GM12878 (cell line): Measurements from ENCODE around the gene VASP. TPM values are rescaled to one million over a fixed set of nuclear protein-coding genes. Genes with fewer than 3 reads are reported as not detected.

Source experiments
- ATAC-seq: fragments of 200-7000 bp; cut with Tn5 transposase; 3 replicates; pipeline ENCODE4 v1.9.1; 2020; ENCODE audit warnings: mild to moderate bottlenecking, moderate library complexity
- BruUV-seq: library from RNA; stranded (reverse); fragments of 400-500 nt; replicated peaks from 2 replicates; lab custom pipeline; 2021; lab: Mats Ljungman, UMichigan
- CTCF ChIA-PET: fragments of 300-600 bp; sonication (Branson Sonifier 250); formaldehyde crosslinking; extraction: SDS; loops from one replicate; lab custom pipeline; 2021; ENCODE audit warnings: inconsistent platforms; lab: Yijun Ruan, JAX
- POLR2A ChIA-PET: fragments of 350-600 bp; formaldehyde crosslinking; extraction: SDS; loops from one replicate; lab custom pipeline; 2021; ENCODE audit warnings: inconsistent platforms; lab: Charles Lee
- RAD21 ChIA-PET: fragments of 300-600 bp; sonication (Branson Sonifier 250); formaldehyde crosslinking; loops from one replicate; lab custom pipeline; 2023; ENCODE audit warnings: antibody characterized with exemption; ENCODE audit not compliant: unreplicated experiment; lab: Charles Lee
- SMC1A ChIA-PET: fragments of 300-600 bp; sonication (Branson Sonifier 250); formaldehyde crosslinking; loops from one replicate; lab custom pipeline; 2023; ENCODE audit not compliant: unreplicated experiment, uncharacterized antibody; lab: Charles Lee
- DNase-seq: peaks from one replicate; pipeline ENCODE4 v3.0.0-alpha.2; 2011; ENCODE audit warnings: low read depth, low spot score
- FAIRE-seq: peaks from 3 replicates; lab custom pipeline; 2011; peaks lifted over from hg19 to GRCh38; lab: Jason Lieb, UNC
- H2AFZ ChIP-seq: 2 replicates; pipeline ENCODE4 v1.6.0; 2011; ENCODE audit warnings: low read depth, low read length, control low read depth; ENCODE audit not compliant: control insufficient read depth
- H3K27ac ChIP-seq: 2 replicates; pipeline ENCODE4 v1.5.1; 2011; ENCODE audit warnings: control low read depth; ENCODE audit not compliant: control insufficient read depth, insufficient read depth
- H3K27me3 ChIP-seq, 2 experiments: replicated peaks in 1 of 2; 2 replicates each; pipeline versions ENCODE4 v1.6.0 to v1.6.1; 2011; ENCODE audit warnings: low read length in 1 of 2; ENCODE audit not compliant: control insufficient read depth in 2 of 2, insufficient read depth in 2 of 2
- H3K36me3 ChIP-seq, 2 experiments: 2 replicates each; pipeline ENCODE4 v1.5.1; 2011; ENCODE audit warnings: low read length in 1 of 2; ENCODE audit not compliant: control insufficient read depth in 2 of 2, insufficient read depth in 2 of 2
- H3K4me1 ChIP-seq: 2 replicates; pipeline ENCODE4 v1.6.1; 2011; ENCODE audit warnings: mild to moderate bottlenecking, low read length, moderate library complexity, mixed read lengths; ENCODE audit not compliant: control insufficient read depth, insufficient read depth
- H3K4me2 ChIP-seq: 2 replicates; pipeline ENCODE4 v1.6.0; 2011; ENCODE audit warnings: control low read depth; ENCODE audit not compliant: control insufficient read depth, insufficient read depth
- H3K4me3 ChIP-seq: fragments of 200-600 bp; sonication (generic); 2 replicates; pipeline ENCODE4 v1.5.1; 2016
- H3K79me2 ChIP-seq: 2 replicates; pipeline ENCODE4 v1.6.0; 2011; ENCODE audit warnings: low read length; ENCODE audit not compliant: control insufficient read depth, insufficient read depth
- H3K9ac ChIP-seq: 2 replicates; pipeline ENCODE4 v1.8.0; 2011; ENCODE audit warnings: low read length, control low read depth, mixed read lengths; ENCODE audit not compliant: control insufficient read depth, insufficient read depth
- H3K9me3 ChIP-seq: replicated peaks from 3 replicates; pipeline ENCODE4 v1.5.1; 2011; ENCODE audit warnings: mild to moderate bottlenecking, low read length; ENCODE audit not compliant: control insufficient read depth, insufficient read depth
- H4K20me1 ChIP-seq: 2 replicates; pipeline ENCODE4 v1.6.0; 2011; ENCODE audit not compliant: control insufficient read depth, insufficient read depth
- BHLHE40 ChIP-seq, 2 experiments: fragments of 450-650 bp in 1 of 2; IDR thresholded peaks; 2 replicates each; pipeline ENCODE4 v1.6.1; 2011 to 2017; ENCODE audit warnings: low read depth in 2 of 2, borderline replicate concordance in 1 of 2, improper control_type of control experiment in 1 of 2, low read length in 1 of 2, mild to moderate bottlenecking in 1 of 2
- CREM ChIP-seq: IDR thresholded peaks from 2 replicates; pipeline ENCODE4 v1.6.1; 2014; ENCODE audit warnings: antibody characterized with exemption, low read depth
- JUNB ChIP-seq: IDR thresholded peaks from 2 replicates; pipeline ENCODE4 v1.6.1; 2016; ENCODE audit warnings: antibody characterized with exemption, mild to moderate bottlenecking
- NFXL1 ChIP-seq: fragments of 450-650 bp; IDR thresholded peaks from 2 replicates; pipeline ENCODE4 v1.6.1; 2017; ENCODE audit warnings: antibody characterized with exemption, mild to moderate bottlenecking, borderline replicate concordance
- POU2F2 ChIP-seq: IDR thresholded peaks from 3 replicates; pipeline ENCODE4 v1.6.1; 2011; ENCODE audit warnings: low read depth, mild to moderate bottlenecking, low read length, borderline replicate concordance
- RAD21 ChIP-seq: IDR thresholded peaks from 2 replicates; pipeline ENCODE4 v1.6.1; 2011; ENCODE audit warnings: mild to moderate bottlenecking, low read depth, low read length, moderate library complexity; ENCODE audit not compliant: insufficient read depth
- RB1 ChIP-seq: fragments of 450-650 bp; formaldehyde crosslinking; IDR thresholded peaks from 2 replicates; pipeline ENCODE4 v1.6.1; 2017; ENCODE audit warnings: mild to moderate bottlenecking, borderline replicate concordance
- RUNX3 ChIP-seq: IDR thresholded peaks from 2 replicates; pipeline ENCODE4 v1.6.1; 2012; ENCODE audit warnings: low read length, inconsistent platforms
- SMC3 ChIP-seq: IDR thresholded peaks from 2 replicates; pipeline ENCODE4 v1.6.1; 2011; ENCODE audit warnings: low read length, improper control_type of control experiment, borderline replicate concordance
- SUPT20H ChIP-seq: IDR thresholded peaks from 2 replicates; pipeline ENCODE4 v1.6.1; 2011; ENCODE audit warnings: low read depth, mild to moderate bottlenecking, low read length, moderate library complexity, borderline replicate concordance; ENCODE audit not compliant: control insufficient read depth
- YY1 ChIP-seq: IDR thresholded peaks from 2 replicates; pipeline ENCODE4 v1.6.1; 2011; ENCODE audit warnings: low read depth, mild to moderate bottlenecking, low read length
- WGBS: methylation state at CpG from one replicate; pipeline ENCODE4 v1.1.6; 2016; ENCODE audit warnings: low lambda C conversion rate; ENCODE audit not compliant: insufficient replicate concordance, insufficient coverage; ENCODE audit errors: missing lambda C conversion rate; 5-methylcytosine and 5-hydroxymethylcytosine counted together
- in situ Hi-C: fragments of 300-500 bp; cut with MboI; formaldehyde crosslinking; loops from 9 replicates; pipeline ENCODE4 v1.14.3; 2018; ENCODE audit warnings: mixed read lengths
- intact Hi-C: fragments of 100-400 bp; cut with micrococcal nuclease; formaldehyde crosslinking; loops from one replicate; pipeline ENCODE4 v1.14.2; 2022; ENCODE audit not compliant: unreplicated experiment
- polyA plus RNA-seq, 11 experiments: library from polyadenylated mRNA; depleted of rRNA in 4 of 11; unstranded in 6 of 11; stranded (reverse) in 5 of 11; fragments of >200 nt; fragmentation: Nextera tagmentation in 4 of 11; fragmentation: Illumina TruSeq in 1 of 11; extraction: Ambion mirVana in 4 of 11; extraction: Trizol in 1 of 11; gene quantifications; 1 replicate in 1 of 11; 2 replicates in 10 of 11; pipeline versions ENCODE4 v1.2.1 to v1.2.3, GENCODE V29; 2011 to 2016; ENCODE audit warnings: inconsistent platforms in 2 of 11, missing spikeins in 2 of 11, low read depth in 1 of 11
- total RNA-seq, 4 experiments: library from RNA; depleted of rRNA in 3 of 4; stranded (reverse); fragments of >200 nt in 3 of 4; fragmentation: Illumina TruSeq in 1 of 4; extraction: Trizol in 1 of 4; gene quantifications; 2 replicates each; pipeline versions ENCODE4 v1.2.1 to v1.2.3, GENCODE V29; 2013 to 2021
- TF ChIP-seq, protein P1 (sequence below), 3 experiments: IDR thresholded peaks in 2 of 3; conservative IDR thresholded peaks in 1 of 3; 2 replicates each; pipeline ENCODE4 v1.5.1; 2011; ENCODE audit warnings: low read depth in 3 of 3, low read length in 3 of 3, mild to moderate bottlenecking in 3 of 3, control low read depth in 2 of 3, moderate library complexity in 2 of 3, inconsistent platforms in 1 of 3, mixed read lengths in 1 of 3; ENCODE audit not compliant: control insufficient read depth in 2 of 3, insufficient read depth in 1 of 3; ENCODE audit errors: extremely low read depth in 1 of 3

The VASP gene
- total and polyA plus RNA-seq, 10 of the 15 experiments (the other 5 are each of a cell fraction or from before 2014, with no cell fraction given), result 19.5 to 298 (median 84.8) TPM

DNA sequence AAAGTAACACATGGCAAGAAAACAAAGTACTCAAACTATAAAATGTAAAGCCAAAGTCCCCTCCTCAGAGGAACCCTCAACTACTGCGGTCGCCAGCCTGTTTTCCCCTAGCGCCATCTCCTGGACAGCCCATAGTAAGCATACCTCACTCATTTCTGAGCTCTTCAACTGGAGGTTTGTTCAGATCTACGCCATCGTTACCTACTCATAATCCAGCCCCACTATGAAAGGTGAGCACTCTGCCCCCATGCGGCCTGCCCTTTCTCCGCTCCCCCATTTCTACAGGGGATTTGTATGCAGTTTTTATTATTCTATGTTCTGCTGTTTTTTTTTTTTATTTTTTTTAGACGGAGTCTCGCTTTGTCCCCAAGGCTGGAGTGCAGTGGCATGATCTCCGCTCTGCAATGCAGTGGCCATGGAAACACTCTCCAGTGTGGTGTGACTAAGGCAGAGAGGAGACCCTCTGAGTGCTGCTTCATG is 51.2 kb downstream of the VASP start:
- peaks cover 3 to 6% of the 10 kb centered on the region in 2 experiments; a peak in 3 of 4 replicates for H3K36me3 ChIP-seq
- 27% methylated on average over 10 of the region's 10 CpGs for WGBS
- H3K79me2 ChIP-seq, result peaks cover 5% of the 10 kb centered on the region
- TF ChIP-seq, protein P1, sequence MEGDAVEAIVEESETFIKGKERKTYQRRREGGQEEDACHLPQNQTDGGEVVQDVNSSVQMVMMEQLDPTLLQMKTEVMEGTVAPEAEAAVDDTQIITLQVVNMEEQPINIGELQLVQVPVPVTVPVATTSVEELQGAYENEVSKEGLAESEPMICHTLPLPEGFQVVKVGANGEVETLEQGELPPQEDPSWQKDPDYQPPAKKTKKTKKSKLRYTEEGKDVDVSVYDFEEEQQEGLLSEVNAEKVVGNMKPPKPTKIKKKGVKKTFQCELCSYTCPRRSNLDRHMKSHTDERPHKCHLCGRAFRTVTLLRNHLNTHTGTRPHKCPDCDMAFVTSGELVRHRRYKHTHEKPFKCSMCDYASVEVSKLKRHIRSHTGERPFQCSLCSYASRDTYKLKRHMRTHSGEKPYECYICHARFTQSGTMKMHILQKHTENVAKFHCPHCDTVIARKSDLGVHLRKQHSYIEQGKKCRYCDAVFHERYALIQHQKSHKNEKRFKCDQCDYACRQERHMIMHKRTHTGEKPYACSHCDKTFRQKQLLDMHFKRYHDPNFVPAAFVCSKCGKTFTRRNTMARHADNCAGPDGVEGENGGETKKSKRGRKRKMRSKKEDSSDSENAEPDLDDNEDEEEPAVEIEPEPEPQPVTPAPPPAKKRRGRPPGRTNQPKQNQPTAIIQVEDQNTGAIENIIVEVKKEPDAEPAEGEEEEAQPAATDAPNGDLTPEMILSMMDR (IDR thresholded peaks at IDR 0.05 in 2 of 3, conservative IDR thresholded peaks at IDR 0.05 in 1 of 3; ENCODE audit: control insufficient read depth in 2 of 3, extremely low read depth in 1 of 3, insufficient read depth in 1 of 3, low read depth in 3 of 3, low read length in 3 of 3), result peak; percentile 62 to 83 (median 71)
- TF ChIP-seq YY1, result peak; percentile 51; the same call in 1 of the 2 replicates
- 0 out of 3 replicates have a peak, but pooled peaks have one; percentile 36 for TF ChIP-seq POU2F2
- peak; percentile 77 for TF ChIP-seq RAD21
- no peak for TF ChIP-seq NFXL1
- no peak for TF ChIP-seq BHLHE40 (IDR thresholded peaks at IDR 0.05; ENCODE audit: borderline replicate concordance in 1 of 2, low read depth in 2 of 2, low read length in 1 of 2)
- no peak for TF ChIP-seq RB1
- no peak for TF ChIP-seq SUPT20H
- TF ChIP-seq SMC3, result peak; percentile 56; the same call in 1 of the 2 replicates
- no peak for TF ChIP-seq JUNB
- TF ChIP-seq RUNX3, result peak; percentile 84
- no peak for TF ChIP-seq CREM
- ChIA-PET CTCF (interaction anchor here (0.6 to 2.4 kb wide), 26 partner anchors 9 to 134 kb away, joined by 3 to 12 read pairs (median 4); partner anchors contain the start of gene QPCTL), RAD21 (interaction anchor here (0.5 to 1.5 kb wide), 11 partner anchors 14 to 119 kb away, joined by 3 to 7 read pairs (median 3); no protein-coding TSS in a partner anchor), SMC1A (interaction anchor here (0.9 to 1.9 kb wide), 7 partner anchors 26 to 120 kb away, joined by 3 to 8 read pairs (median 4); partner anchors contain the start of gene OPA3), POLR2A (interaction anchor here (0.7 kb wide), 1 partner anchor 21 kb away, joined by 3 read pairs; no protein-coding TSS in a partner anchor)
- H3K9ac ChIP-seq, result no peak overlapping the region
- no peaks in the 10 kb centered on the region for H3K9me3 ChIP-seq
- ATAC-seq (peak; percentile 90), DNase-seq (no peak), FAIRE-seq (peak; percentile 83)
- H3K27me3 ChIP-seq, result no peaks in the 10 kb centered on the region
- no peak overlapping the region for H3K4me2 ChIP-seq
- no peak overlapping the region for H3K27ac ChIP-seq
- no peak overlapping the region for H3K4me3 ChIP-seq
- BruUV-seq, result no TSS peak
- no peaks in the 10 kb centered on the region for H4K20me1 ChIP-seq
- intact Hi-C loops (no loop called here), in situ Hi-C loops (no loop called here)
- no peak overlapping the region for H2AFZ ChIP-seq
- H3K4me1 ChIP-seq, result peaks cover 13% of the 10 kb centered on the region
